ENCODE data around the gene PRKX. TPM values are rescaled to one million over a fixed set of nuclear protein-coding genes. Genes with fewer than 3 reads are reported as not detected.

The PRKX gene
- total RNA-seq, 1 donor from 2014 or later, result 9.2 TPM

DNA sequence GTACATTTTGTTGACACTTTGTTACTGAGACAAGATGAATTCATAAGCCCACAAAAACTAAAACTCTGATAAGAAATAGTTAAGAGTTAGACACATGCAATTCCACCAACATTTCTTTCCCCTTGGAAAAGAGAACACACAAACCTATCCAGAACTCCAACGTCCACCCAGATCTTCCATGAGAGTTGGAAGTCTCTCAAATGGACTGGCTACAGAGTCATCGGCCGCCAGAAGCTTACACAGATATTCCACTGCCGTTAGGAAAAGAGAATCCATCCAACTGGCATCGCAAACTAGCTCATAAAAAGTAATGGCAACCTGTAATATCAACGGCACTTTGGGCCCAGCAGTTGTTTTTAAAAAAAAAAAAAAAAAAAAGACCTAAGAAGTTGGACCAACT, 114.7 kb downstream of the PRKX start:
- Histone ChIP-seq H3K9me3 (no peaks in the 10 kb centered on the region), H3K27me3 (no peaks in the 10 kb centered on the region), H3K36me3 (no peaks in the 10 kb centered on the region), H3K4me1 (no peaks in the 10 kb centered on the region), H3K27ac (no peak overlapping the region), H3K4me3 (no peak overlapping the region)
- TF ChIP-seq, protein P1, sequence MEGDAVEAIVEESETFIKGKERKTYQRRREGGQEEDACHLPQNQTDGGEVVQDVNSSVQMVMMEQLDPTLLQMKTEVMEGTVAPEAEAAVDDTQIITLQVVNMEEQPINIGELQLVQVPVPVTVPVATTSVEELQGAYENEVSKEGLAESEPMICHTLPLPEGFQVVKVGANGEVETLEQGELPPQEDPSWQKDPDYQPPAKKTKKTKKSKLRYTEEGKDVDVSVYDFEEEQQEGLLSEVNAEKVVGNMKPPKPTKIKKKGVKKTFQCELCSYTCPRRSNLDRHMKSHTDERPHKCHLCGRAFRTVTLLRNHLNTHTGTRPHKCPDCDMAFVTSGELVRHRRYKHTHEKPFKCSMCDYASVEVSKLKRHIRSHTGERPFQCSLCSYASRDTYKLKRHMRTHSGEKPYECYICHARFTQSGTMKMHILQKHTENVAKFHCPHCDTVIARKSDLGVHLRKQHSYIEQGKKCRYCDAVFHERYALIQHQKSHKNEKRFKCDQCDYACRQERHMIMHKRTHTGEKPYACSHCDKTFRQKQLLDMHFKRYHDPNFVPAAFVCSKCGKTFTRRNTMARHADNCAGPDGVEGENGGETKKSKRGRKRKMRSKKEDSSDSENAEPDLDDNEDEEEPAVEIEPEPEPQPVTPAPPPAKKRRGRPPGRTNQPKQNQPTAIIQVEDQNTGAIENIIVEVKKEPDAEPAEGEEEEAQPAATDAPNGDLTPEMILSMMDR (IDR thresholded peaks at IDR 0.05), result no peak
- intact Hi-C loops (cut with DNase I), result no loop called here
- no peak for DNase-seq (ENCODE audit: low spot score in 2 of 2)

DNA sequence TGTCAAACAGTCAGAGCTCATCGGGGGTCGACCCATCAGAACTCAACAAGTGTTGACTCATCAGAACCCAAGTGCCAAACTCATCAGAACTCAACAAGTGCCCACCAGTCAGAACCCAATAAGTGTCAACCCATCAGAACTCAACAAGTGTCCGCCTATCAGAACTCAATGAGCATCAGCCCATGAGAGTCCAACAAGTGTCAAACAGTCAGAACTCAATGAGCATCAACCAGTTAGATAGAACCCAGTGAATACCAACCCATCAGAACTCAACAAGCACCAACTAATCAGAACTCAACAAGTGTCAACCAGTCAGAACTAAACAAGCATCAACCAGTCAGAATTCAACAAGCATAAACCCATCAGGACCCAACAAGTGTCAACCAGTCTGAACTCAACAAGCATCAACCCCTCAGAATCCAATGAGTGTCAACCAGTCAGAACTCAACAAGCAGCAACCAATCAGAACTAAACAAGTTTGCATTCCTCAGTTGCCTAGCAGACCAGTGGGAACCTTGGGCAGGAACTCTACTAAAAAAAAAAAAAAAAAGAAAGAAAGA, 115.3 kb downstream of the PRKX start:
- intact Hi-C loops (cut with DNase I), result no loop called here
- TF ChIP-seq, protein P1 (IDR thresholded peaks at IDR 0.05), result no peak
- no peaks in the 10 kb centered on the region for H3K27me3 ChIP-seq
- no peaks in the 10 kb centered on the region for H3K9me3 ChIP-seq
- no peaks in the 10 kb centered on the region for H3K4me1 ChIP-seq
- no peak for DNase-seq (ENCODE audit: low spot score in 2 of 2)
- no peak overlapping the region for H3K27ac ChIP-seq
- no peak overlapping the region for H3K4me3 ChIP-seq
- no peaks in the 10 kb centered on the region for H3K36me3 ChIP-seq

DNA sequence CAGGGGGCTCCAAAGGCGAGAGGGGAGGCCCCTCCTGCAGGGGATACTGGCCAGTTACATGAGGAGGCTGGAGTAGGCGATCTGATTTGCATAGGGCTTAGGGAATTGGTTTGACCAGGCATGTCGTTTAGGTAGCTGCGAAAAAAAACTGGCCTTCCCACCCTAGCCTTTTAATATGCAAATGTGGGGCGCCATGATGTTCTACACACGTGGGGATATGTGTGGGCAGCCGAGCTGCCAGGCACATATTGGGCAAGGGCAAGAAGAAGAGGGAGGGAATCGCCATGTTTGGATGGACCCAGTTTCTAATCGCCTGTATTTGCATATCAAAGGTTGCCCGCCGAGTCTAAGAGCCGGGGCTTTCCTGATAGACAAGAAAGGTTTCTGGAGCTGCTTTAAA, 121.3 kb downstream of the PRKX start:
- H3K36me3 ChIP-seq, result no peaks in the 10 kb centered on the region
- H3K27ac ChIP-seq, result no peak overlapping the region
- H3K4me3 ChIP-seq, result no peak overlapping the region
- TF ChIP-seq, protein P1 (IDR thresholded peaks at IDR 0.05), result no peak
- intact Hi-C loops (cut with DNase I), result no loop called here
- DNase-seq (ENCODE audit: low spot score in 2 of 2), result no peak
- no peaks in the 10 kb centered on the region for H3K9me3 ChIP-seq
- no peaks in the 10 kb centered on the region for H3K27me3 ChIP-seq
- H3K4me1 ChIP-seq, result no peaks in the 10 kb centered on the region

DNA sequence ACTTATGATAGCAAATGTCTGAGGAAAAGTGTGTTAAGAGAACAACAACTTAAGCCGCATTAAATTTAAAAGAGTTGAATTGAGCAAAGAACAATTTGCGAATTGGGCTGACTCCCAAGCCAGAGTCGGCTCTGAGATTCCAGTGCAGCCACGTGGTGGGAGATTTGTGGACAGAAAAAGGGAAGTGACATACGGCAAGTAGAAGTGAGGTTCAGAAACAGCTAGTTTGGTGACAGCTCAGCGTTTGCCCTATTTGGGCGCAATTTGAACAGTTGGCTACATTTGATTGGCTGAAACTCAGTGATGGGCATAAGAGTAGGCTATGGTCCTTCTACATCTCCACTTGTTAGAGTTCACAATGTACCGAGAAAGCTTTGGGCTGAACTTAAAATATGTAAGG, 124.0 kb downstream of the PRKX start:
- Histone ChIP-seq H3K27ac (no peak overlapping the region), H3K36me3 (no peaks in the 10 kb centered on the region), H3K9me3 (no peaks in the 10 kb centered on the region), H3K4me3 (no peak overlapping the region), H3K4me1 (no peaks in the 10 kb centered on the region), H3K27me3 (no peaks in the 10 kb centered on the region)
- TF ChIP-seq, protein P1 (IDR thresholded peaks at IDR 0.05), result no peak
- DNase-seq (ENCODE audit: low spot score in 2 of 2), result no peak
- intact Hi-C loops (cut with DNase I), result no loop called here

DNA sequence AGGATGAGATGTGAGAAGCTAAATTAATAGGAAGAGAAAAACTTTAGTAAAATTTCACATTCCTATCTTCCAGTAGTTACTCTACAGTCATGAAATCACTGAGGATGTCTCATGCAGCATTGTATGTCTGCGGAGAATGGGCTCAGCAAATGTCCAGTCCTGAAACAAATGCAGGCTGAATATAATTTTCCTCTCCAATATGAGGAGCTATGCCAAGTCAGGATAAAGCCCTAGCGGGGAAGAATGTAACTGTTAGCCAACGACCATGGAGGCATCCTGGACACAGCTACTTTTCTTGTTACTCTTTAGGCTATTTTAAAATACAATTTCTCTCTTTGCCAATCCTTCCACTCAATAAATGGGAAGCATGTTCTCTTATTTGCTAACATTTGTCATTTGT, 127.7 kb downstream of the PRKX start:
- no peak overlapping the region for H3K27ac ChIP-seq
- no peaks in the 10 kb centered on the region for H3K36me3 ChIP-seq
- H3K4me3 ChIP-seq, result no peak overlapping the region
- intact Hi-C loops (cut with DNase I), result no loop called here
- H3K27me3 ChIP-seq, result no peaks in the 10 kb centered on the region
- H3K4me1 ChIP-seq, result no peaks in the 10 kb centered on the region
- TF ChIP-seq, protein P1 (IDR thresholded peaks at IDR 0.05), result no peak
- no peak for DNase-seq (ENCODE audit: low spot score in 2 of 2)
- no peaks in the 10 kb centered on the region for H3K9me3 ChIP-seq

DNA sequence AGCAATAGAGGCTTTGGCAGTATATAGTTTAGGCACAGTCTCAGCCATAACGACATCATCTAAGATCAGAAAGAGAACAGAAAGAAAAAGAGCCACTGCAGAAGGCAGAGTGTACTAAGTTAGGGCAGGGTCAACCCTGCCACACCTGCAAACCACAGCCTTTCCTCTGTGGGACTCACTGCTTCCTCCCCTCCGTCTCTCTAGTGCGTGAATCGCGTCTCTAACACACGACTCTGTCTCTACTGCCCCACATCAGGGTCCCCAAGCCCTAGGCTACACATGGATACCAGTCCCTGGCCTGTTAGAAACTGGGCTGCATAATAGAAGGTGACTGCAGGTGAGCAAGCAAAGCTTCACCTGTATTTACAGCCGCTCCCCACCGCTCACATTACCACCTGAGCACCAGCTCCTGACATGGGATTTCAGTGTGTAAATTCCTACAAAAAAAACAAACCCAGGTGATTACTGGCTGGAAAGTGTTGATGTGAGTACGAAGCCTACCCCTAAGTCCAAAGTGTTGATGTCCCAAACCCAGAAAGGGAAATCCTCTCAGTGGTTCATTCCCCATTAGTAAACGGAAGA, 128.9 kb downstream of the PRKX start:
- DNase-seq (ENCODE audit: low spot score in 2 of 2), result no peak
- TF ChIP-seq, protein P1 (IDR thresholded peaks at IDR 0.05), result no peak
- H3K4me3 ChIP-seq, result no peak overlapping the region
- no peaks in the 10 kb centered on the region for H3K4me1 ChIP-seq
- intact Hi-C loops (cut with DNase I), result no loop called here
- no peaks in the 10 kb centered on the region for H3K36me3 ChIP-seq
- H3K27ac ChIP-seq, result no peak overlapping the region
- H3K27me3 ChIP-seq, result no peaks in the 10 kb centered on the region
- H3K9me3 ChIP-seq, result no peaks in the 10 kb centered on the region
